ENCODE measurements around the gene PHACTR1.
"Not testable (repeated sequence)": the region's sequence is repeated elsewhere in the genome, so short reads cannot be mapped to it uniquely, and the experiment has no call there.

PHACTR1 gene

DNA sequence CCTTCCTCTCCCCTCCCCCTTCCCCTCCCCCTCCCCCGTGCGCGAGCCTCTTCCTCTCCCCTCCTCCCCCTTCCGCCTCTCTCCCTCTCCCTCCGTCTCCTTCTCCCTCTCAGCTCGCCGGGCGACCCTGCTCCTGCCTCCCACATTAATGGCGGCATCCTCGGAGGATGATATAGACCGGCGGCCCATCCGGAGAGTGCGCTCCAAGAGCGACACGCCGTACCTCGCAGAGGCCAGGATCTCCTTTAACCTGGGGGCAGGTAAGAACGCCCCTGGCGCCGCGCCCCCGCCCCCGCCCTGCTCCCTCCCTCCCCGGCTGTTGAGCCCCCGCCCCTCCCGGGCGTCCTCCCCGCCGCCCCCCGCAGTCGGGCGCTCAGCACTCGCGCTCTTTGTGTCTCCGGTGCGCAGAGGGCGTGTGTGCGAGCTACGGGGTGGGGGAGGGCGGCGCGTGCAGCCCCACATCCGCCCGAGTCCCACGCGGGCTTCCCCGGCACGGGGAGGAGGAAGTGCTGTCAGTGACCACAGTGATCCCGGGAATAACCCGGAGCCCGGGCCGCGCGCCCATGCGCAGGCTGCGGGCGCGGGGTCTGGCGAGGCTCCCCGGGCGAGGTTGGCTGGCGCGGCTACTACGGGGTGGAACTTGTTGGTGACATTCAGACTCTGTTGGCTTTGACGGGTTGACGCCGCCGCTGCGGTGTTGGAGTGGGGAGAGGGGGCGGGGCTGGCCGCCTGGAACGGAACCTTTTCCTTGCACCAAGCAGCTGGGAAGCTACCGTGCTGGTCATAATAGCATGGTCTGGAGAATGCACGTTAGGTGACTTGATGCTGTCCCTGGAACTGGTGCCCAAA, 33.2 kb downstream of the PHACTR1 start:
- DNase-seq (ENCODE audit: low spot score): no peak

DNA sequence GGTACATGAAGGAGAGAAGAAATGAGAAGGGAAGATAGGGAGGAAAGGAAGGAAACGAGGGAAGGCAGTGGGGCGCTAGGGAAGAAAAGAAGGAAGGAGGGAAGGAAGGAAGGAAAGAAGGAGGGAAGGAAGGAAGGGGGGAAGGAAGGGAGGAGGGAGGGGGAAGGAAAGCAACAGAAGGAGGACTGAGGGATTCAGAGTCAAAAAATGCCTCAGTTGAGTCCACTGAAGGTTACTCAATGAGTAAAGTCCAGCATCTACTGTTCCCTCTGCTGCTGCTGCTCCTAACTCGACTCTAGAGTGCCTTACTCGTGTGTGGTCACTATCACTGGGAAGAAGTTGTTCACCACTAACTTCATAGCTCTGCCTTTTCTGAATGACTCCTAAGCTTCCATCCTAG, 33.8 kb downstream of the PHACTR1 start:
- DNase-seq (ENCODE audit: low spot score): no peak

DNA sequence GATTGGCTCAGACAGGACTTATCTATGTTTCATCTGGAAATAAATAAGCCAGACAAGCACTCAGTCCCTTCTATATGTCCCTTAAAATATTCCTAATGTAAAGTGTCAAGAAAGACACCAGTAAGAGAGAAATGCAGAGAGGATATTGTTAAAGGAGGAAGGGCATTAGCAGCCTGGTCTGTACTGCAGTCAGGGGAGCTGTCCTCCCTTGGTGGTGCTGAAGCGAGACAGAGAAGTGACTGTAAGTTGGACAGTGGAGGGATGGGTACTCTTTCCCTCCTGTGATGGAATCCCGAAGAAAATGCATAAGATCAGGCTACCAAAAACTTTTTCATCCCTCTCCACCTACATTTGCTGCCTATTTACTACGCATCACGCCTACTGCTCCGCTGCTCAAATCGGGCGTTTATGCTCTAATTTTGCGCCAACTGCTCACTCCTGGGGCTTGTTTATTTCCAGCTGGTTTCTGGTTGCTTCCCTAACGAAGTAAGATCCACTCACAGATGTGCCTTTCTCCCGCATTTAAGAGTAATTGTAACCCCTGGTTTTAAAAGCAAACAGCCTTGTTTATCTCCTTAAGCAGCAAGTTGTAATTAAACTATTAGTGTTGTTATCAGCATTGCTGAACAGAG, 35.2 kb downstream of the PHACTR1 start:
- peak; percentile 23 for DNase-seq (ENCODE audit: low spot score)

DNA sequence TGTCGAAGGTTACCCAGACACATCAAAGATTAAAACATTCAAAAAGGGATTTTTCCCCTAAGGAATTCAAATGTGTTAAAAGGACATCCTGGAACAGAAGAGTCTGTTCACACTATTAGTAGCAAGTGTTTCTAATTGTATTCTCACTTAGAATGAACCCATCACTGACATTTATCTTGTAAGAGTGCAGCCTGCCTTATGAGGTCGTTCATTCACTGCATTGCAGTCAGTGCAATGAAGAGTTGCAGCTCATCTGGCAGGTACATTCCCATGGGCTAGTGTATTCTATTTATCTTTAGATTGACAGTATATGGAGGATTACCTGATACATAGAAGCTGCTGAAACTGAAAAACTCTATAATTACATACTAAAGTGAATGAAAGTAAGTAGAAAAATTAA, 36.5 kb downstream of the PHACTR1 start:
- DNase-seq (ENCODE audit: low spot score): no peak

DNA sequence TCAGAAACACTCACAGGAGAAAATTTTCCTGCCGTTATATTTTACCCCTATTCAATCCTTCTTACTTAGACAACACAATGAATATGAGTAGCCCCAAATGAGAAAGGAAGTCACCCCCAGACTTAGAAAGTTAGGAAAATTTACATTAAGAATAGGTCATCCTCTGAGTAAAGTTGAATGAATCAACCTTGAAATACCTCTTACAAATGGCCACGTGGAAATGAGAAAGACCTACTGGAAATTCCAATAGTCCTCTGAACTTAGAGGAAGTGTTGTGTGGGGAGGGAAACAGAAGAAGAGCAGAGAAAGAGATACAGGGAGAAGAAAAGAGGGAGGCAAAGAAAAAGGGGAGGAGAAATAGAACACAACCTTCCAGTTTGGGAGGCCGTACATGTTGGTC, 43.7 kb downstream of the PHACTR1 start:
- DNase-seq (ENCODE audit: low spot score): no peak

DNA sequence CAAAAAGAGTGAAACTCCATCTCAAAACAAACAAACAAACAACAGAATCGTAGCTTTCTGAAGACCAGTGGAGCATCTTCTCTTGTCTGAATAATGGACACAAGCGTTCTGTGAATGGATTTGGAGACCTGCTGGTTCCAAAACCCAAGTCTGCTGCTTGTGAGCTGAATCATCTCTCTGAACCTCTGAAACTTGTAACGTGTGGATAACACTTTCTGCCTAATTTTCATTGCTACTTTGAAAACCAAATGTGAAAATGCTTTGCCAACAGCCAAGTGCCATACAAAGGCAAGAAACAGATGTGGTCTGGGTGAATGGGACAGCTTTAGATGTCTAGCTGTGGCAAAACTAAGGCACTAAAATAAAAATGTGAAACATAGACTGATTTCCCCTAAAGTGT, 44.3 kb downstream of the PHACTR1 start:
- no peak for DNase-seq (ENCODE audit: low spot score)

DNA sequence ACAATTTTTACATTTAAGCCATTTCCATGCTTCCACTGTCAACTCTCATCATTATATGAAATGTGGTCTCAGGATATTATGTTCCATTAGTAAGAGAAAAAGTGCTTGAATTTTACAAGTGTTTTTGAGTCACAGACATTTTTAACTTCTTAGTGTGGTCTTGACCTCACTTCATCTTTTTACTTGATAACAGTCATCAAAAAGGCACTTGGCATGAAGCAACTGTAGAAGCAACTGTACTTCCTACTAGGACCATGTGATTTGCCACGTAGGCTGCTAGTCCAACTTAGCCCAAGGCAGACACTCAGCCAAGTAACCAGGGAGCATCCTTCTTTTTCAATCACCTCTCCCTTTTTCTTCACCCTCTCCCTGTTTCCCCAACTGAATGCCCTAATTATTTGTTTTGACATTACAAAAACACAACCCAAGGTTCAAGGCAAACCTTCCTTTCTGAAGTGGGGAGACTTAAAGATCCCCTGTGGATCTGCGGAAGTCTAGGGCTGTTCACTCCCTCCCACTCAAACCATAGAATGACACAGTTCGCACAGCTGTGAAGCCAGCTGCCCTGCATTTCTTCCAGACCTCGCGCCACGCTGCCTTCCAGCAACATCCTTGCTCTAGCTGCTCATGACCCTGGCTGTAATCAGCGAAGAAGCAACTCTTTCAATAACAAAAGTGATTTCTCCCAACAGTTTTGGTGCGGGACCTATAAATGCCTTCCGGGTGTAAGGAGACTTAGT, 45.0 kb downstream of the PHACTR1 start:
- DNase-seq (ENCODE audit: low spot score): no peak

DNA sequence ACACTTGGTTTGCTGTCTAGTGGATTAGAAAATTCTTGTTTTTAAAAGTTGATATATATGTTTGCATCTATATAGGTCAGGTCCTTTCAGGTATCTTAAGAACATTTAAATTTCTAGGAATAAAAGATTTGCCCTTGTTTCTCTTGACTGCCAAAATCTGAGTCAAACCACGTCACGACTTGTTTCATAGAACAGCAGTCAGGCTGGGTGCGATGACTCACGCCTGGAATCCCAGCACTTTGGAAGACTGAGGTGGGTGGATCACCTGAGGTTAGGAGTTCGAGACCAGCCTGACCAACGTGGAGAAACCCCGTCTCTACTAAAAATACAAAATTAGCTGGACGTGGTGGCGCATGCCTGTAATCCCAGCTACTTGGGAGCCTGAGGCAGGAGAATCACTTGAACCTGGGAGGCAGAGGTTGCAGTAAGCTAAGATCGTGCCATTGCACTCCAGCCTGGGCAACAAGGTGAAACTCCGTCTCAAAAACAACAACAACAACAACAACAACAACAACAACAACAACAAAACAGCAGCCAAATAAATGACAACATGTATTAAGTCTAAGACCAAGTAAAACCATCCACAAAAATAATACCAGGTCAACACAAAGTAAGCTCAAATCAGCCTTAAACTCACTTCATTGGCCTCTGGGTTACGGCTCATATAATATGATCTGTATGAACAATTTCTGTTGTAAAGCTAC, 46.3 kb downstream of the PHACTR1 start:
- DNase-seq (ENCODE audit: low spot score): not testable (repeated sequence)

DNA sequence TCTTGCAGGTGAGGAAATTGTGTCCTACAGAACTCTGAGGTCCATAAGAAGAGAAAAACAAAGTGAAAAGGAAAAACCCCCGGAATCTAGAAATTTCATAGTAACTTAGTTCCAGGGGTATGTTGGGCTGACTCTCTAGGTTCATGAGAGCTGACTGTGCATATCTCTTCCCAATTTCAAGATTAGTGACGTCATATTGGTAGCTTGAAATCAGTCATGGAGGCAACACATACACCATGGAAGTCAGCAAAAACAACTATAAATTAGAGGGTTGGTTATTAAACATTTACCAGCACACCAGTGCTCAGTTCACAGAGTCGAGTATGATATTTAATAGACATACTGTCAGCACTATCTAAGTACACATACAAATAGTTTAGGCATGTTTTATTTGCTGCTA, 49.8 kb downstream of the PHACTR1 start:
- no peak for DNase-seq (ENCODE audit: low spot score)

DNA sequence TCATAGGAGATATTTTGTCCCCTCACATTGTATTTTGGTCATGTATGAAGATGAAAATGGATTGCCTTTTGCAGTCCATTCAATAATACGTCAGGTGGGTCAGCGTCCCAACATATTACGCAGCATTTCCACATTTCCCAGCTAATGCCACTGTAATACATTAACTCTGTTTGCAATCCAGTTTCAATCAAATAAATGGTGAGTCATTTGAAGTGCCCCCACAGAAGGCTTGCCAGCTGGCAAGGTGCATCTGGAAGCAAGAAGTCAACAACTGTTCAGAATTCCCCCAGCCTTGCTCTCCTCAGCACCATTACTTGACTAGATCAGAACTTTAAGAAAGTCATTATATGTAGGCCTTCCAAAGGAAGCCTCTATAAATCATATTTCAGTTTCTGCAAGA, 50.4 kb downstream of the PHACTR1 start:
- DNase-seq (ENCODE audit: low spot score): no peak

DNA sequence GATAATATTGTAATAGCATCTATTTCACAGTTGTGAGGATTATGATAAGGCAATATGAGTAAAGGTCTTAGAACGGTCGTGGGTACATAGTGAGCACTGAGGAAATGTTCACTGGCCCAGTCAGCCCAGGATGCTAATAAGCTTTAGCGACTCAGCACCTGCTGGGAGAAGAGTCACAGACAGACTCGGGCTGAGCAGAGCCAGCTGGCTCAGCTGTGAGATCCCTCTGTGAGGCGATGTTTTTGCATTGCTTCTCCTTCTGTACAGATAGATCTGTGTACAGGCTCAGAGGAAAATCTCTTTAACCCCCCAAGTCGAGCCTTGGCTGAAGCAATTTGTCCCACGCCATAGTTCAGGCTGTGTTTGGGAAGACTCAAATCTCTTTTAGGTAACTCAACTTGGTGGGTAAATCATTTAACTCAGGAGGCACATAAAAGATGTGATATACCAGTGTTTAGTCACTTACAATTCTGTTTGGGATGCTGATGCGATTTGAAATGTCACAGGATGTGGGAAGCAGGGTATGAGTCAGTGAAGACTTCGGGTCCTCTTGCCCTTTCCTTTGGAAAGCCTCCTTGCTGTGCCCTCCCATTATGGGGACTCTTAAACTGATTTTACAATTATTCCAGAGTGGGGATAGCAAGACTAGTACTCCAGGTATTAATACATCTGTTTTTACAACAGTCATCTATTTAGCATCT, 53.1 kb downstream of the PHACTR1 start:
- DNase-seq (ENCODE audit: low spot score): no peak

DNA sequence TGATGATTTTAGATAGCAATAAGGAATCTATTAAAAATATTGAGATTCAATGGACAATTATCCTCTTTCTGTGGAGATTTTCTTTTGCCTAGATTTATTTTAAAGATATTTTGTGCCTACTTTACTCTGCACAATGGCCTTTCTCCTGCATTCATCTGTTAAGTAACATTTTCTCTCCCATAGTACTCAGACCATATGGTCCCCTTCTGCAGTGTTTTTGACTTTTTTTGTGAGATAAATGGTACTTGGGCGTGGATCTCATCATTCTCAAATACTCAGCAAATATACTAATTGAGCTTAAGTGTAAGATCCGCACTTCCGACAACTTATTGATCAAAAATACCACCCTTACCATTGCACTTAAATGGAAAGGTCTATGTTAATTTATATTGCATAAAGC, 55.8 kb downstream of the PHACTR1 start:
- DNase-seq (ENCODE audit: low spot score): no peak

DNA sequence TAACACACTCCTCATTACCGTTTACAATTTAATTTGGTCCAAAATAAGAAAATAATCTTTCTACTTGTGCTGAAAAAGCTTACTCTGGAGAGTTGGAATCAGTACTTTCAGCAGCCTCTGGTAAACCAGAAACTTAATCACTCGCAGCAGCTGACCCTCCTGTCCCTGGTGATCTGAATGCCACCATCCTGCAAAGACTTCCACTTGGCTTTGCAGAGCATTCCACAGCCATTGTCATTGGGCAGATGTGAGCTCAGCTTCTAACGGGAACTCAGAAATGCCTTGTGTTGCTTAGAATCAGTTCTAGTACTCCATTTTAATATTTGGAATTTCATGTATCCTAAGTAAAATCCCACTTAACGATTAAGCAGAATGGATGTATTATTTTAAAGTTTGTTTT, 59.7 kb downstream of the PHACTR1 start:
- no peak for DNase-seq (ENCODE audit: low spot score)

DNA sequence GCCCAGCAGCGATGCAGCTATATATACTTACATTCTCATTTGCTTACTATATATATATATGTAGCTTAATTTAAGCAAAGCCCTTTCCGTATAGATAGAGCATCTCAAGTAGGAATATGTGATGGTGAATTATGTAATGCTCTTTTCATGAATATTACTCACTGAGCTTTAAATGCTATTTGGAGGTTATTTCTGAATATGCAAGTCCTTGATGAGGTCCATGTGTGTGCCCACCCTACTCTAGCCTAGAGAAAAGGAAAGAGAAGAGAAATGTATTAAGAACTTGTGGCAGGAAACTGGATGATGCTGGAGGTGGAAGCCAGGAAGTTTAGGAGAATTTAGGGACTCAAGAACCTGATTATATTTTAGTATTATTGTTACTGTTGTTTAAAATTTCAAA, 63.2 kb downstream of the PHACTR1 start:
- DNase-seq (ENCODE audit: low spot score): no peak

DNA sequence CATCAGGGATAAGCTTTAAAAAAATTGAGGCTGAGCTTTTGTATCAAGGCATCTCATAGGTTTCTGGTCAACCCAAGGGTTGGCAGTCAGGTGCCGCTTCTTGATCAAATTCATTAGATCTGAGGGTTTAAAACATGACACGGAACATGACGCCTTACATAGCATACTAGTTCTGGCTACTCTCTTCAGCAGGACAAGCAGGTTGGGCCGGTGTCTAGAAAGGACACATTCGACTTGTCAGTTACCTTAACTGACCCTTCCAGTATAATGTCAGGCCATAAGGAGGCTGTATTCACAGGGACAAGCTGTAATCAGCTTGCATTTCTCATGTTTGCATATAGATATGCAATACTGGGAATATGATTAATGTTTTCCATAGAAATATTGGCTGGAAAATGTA, 65.6 kb downstream of the PHACTR1 start:
- DNase-seq (ENCODE audit: low spot score): no peak

DNA sequence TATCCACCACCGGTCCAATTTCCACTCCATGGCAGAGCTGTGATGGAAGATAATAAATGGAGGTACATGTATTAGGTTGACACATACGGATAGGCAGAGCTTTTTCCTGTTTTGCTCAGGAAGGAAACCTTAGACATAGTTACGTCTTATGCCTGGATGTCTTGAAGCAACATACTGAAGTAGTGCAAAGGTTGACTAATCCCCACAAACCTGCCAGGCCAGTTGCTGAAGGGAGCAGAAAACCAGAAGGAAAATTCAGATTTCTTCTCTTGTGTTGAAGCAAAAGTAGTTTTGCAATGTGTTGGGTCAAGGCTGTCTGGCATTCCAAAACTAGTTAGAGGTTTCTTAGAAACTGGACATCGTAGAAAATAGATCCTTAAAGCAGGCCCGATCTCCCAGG, 68.7 kb downstream of the PHACTR1 start:
- DNase-seq (ENCODE audit: low spot score): no peak

DNA sequence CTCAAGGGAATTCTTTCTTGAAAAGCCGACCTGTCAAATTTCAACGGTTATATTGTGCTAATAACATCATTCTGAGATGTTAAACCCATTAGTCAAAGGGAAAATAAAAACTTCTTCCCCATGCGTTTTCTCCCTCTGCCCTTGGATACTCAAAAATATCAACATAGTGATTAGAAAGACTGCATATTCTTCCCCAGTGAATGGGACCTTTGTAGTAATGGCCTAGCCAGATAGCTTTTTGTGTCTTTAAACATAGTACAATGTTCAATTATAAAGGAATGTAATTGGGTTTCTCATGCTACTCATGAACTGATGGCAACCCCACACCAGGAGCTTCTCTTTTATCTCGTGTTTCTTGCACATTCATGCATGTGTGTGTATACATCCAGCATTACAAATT, 69.4 kb downstream of the PHACTR1 start:
- no peak for DNase-seq (ENCODE audit: low spot score)

DNA sequence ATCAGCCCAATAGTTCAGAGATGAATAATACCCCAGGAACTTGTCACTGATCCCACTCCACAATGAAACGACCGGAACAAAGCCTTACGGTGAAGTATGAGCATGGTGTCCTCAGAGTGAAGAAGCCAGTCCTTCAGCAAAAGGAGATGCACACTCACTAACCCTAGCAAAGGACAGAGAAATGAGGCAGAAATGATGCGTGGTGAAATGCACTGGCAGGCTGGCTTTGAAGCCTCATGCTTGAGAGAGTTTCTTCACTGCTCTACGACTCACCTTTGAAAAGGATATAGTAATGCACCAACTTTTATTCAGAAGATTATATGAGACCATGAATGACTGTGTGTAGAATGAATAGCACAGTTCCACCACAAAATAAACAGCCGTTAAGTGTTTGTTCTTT, 74.8 kb downstream of the PHACTR1 start:
- DNase-seq (ENCODE audit: low spot score): no peak

DNA sequence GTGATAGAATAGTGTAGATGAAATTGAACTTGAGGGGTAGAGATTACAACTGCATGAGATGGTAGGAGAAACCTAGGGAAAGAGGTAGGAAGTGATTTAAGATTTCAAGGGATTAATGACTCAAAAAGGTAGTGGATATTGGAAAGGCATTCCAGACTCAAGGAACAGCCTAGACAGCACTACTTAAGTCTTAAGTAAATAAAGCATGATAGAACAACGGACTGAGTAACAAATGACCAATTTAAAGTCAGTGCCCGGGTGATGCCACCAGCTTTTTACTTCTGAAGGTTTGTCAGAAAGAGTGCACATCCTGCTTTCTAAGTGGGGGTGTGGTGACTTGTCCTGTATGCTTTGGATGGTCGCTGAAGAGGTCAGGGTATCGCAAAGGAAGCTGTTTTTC, 81.8 kb downstream of the PHACTR1 start:
- no peak for DNase-seq (ENCODE audit: low spot score)

DNA sequence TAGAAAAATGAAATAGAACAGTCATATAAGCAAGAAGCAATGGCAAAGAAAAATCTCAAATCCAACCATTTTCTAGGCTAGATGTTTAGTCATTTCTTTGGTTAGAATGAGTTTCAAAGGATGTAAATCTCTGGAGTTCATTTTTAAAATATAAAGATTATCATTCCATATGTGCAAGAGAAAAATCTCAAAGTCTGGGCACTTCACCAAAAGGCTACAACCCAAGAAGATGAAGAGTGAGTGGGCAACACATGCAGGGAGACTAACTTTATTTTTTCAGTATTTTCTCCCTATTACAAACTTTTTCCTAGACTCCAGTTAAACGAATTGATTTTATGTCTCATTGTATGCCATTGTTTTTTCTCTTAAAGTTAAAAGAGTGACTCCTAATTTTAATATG, 83.6 kb downstream of the PHACTR1 start:
- no peak for DNase-seq (ENCODE audit: low spot score)

DNA sequence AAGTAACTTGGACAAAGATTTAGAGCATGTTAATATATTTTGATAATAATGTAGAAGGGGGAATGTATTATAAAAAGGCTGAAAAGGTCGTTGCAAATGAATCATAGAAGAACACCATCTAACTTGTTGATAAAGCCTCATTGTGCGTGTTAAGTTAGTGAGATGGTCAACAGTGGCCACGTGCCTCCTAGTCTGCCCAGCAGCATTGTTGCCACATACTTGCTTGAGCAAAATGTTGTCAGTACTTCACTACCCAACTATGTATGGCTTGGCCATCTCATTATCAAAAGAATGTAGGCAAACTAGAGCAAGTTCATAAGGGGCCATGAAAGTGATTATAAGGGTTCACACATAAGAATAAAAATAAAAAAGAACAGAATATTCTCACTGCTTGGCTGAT, 84.6 kb downstream of the PHACTR1 start:
- DNase-seq (ENCODE audit: low spot score): no peak

DNA sequence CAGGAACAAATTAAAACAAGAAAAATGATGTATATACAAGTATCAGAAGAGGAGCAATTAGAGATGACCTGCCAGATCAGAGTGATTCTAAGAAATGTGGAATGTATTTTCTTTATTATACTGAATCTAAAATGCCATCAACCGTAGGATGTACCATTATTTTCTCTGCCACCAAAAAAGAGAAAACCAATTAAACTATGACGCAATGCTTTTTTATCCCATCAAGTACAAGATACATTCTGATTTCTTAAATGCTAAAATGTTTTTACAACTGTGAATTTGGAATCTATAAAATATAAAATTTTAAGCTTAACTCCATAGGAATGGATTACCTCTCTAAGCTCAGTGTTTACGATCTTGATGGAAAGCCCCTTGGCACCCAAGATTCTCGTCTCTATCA, 85.9 kb downstream of the PHACTR1 start:
- DNase-seq (ENCODE audit: low spot score): no peak
